NCI-H748 treated with DMSO at 0.1 percent for 48 hours (cell line): ENCODE measurements around the gene ADGRF3.
"Not testable (repeated sequence)": the region's sequence is repeated elsewhere in the genome, so short reads cannot be mapped to it uniquely, and the experiment has no call there.

Experiments used
- DNase-seq: peaks from one replicate; lab custom pipeline; 2025; lab: John Stamatoyannopoulos, UW

Gene ADGRF3

DNA sequence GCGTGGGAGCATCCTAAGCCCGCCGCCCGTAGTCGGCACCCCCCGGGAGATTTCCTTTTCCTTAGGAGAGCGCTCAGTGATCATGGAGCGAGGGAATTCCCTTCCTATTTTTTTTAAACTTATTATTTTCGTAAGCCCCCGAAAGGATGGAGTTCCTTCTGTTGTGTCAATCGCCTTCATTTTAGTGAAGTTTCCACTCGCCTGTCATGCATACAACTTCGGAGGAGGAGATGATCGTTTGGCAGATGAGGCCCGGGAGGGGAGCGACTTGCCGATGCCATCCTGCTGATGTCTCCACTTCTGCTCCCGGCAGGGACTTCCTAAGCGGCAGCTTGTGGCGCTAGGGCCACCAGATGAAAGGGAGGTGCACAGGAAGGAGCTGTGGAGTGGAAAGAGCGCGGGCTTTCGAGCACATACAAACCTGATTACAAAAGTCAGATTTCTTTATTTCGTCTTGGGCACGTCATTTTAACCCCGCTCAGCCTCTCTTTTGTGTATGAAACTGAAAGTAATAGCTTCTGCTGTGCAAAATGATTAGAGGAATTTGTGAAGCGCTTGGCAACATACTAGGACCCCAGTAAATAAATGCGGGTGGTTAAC lies at the start of gene ADGRF3:
Gene ADGRF3 (minus strand): TSS at position 336 of the 600 bp plus-strand sequence. CDS start 555 bp downstream, outside the sequence.
- peak; percentile 34 for DNase-seq

- DNase-seq: no peak
These were observed 48.8 kb upstream of the ADGRF3 start for GRCh38 chr2:26395394-26395793.

GRCh38 chr2:26394694-26395093 lies 48.1 kb upstream of the ADGRF3 start:
- no peak for DNase-seq

DNA sequence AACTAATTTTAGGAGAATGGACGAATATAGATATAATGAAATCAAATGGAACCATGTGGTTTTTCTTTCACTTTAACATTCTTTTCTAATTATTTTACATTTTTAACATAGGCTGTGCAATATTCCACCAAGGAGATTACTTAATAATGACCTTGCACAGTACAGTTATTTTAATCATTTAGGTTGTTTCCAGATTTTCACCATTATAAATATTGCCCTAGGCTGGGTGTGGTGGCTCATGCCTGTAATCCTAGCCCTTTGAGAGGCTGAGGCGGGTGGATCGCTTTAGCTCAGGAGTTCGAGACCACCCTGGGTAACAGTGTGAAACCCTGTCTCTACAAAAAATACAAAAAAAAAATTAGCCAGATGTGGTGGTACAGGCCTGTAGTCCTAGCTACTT lies 40.6 kb upstream of the ADGRF3 start:
- no peak for DNase-seq

- DNase-seq: no peak
These were observed 38.0 kb upstream of the ADGRF3 start for GRCh38 chr2:26384597-26384996.

DNA sequence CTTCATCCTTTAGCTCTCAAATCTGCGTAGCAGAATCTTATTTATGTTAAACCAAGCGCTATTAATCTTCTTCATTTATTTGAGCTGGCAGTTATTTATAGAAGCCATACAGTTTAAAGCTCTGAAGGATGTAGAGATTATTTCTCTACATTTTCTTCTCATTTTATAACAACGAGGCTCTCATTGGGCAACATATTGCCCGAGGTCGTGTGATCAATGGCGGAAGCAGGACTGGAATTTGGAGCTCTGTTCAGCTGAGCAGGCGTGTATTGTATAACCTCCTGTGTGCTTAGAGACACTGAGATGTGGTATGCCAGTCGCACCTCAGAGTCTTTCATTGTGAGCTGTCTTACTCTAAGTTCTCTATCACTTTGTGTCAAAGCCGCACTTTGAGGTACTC lies 37.6 kb upstream of the ADGRF3 start:
- DNase-seq: no peak

DNA sequence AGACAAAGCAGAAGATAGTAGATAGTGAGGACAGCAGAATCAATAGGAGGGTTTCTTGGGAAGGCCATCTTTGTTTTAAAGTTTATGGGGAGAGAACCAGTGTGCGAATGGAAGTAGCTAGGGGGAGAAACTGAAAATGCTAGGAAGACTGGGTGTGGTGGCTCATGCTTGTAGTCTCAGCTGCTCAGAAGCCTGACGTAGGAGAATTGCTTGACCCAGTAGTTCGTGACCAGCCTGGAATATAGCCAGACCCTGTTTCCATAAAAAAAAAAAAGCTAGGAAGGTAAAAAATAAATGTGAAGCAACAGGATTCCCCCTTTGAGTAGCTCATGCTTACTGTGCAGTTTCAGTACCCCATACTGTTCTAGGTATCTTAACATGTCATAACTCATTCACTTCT lies 36.0 kb upstream of the ADGRF3 start:
- no peak for DNase-seq

DNA sequence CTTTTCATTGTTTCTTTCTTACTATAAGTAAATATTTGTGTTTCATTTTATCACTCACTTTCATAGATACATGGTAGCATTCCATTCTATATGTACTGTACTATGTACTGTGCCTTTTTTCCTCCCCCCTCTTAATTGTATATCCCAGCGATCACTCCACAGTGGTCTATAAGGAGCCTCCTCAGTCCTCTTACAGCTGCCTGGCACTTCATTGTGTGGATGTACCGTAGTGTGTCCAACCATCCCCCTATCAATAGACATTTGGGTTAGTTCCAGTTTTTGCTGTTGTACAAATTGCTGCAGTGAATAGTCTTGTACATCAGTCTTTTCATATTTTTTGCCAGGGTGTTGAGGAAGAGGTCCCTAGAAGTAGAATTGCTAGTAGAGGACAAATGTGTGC lies 33.7 kb upstream of the ADGRF3 start:
- no peak for DNase-seq

DNA sequence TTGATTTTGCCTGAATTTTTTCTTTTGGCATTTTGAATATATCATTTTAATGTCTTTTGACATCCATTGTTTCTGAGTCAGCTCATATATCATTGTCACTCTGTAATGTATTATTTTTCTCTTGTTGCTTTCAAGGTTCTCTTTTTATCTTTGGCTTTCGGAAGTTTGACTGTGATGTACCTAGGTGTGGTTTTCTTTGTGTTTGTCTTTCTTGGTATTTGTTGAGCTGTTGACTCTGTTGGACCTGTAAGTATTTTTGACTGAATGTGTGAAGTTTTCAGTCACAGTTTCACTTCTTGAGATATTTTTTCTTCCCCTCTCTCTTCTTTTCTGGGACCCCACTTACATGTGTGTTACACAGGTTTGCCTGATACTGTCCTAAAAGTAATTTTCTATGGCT lies 30.2 kb upstream of the ADGRF3 start:
- DNase-seq: no peak

- DNase-seq: not testable (repeated sequence)
These were observed 24.3 kb upstream of the ADGRF3 start for GRCh38 chr2:26370909-26371308.

- not testable (repeated sequence) for DNase-seq
These were observed 23.1 kb upstream of the ADGRF3 start for GRCh38 chr2:26369664-26370063.

DNA sequence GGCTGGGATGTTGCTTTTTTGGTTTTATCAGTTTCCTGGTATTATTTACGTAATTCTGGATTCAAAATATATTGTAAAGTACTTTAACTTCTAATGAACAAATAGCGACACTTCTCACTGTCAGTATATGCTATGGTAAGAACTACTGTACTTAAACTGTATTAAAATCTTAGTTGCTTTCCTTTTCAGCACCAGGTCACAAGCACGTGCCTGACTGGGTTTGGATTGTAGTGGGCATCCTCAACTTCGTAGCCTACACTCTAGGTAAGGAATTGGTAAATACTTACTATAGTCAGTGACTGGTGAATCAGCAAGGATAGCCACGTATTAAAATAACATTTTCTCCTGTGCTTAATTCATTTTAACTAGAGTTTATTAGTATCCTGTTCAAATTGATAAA lies 20.4 kb upstream of the ADGRF3 start:
- DNase-seq: no peak

DNA sequence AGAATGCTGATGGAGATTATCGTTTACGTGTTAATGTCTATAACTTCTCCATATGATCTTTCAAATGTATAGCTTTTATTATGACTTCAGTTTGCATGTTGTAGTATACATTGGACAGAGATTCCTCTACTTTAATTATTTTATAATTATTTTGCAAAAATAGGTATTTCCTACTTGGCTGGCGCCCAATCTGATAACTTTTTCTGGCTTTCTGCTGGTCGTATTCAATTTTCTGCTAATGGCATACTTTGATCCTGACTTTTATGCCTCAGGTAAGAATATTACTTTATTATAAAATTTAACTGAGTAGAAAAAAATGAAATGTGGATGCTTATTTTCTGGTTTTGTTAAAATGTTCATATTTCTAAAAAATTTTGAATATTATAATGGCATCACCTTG lies 18.1 kb upstream of the ADGRF3 start:
- no peak for DNase-seq

GRCh38 chr2:26363958-26364357 lies 17.4 kb upstream of the ADGRF3 start:
- no peak for DNase-seq

GRCh38 chr2:26363323-26363722 lies 16.7 kb upstream of the ADGRF3 start:
- DNase-seq: no peak

DNA sequence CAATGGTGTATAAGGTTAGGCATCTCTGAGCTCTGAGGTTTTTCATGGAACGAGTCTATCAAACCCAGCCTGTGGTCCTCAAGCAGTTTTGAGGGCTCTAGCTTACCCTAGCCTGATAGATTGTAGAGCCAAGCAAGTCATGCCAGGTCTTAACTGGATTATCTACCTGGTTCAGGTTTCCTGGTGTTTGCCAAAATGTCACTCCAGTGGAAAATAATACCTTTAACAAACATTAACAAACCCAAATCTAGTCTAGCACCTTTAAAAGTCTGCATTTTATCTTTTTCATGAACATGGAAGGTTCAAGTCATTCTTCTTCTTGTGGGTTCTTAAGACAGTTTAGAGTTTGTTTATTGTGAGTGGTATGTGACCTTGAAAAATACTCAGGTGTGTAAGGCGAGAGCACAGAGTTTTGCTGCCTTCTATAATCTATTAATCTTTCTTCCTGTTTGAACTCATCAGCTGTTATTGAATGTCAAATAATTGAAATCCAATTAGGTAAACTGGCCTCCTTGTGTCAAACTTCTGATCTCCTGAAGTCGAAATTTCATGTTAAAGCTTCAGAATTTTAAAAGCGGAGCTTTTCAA lies 13.4 kb upstream of the ADGRF3 start:
- DNase-seq: no peak

DNA sequence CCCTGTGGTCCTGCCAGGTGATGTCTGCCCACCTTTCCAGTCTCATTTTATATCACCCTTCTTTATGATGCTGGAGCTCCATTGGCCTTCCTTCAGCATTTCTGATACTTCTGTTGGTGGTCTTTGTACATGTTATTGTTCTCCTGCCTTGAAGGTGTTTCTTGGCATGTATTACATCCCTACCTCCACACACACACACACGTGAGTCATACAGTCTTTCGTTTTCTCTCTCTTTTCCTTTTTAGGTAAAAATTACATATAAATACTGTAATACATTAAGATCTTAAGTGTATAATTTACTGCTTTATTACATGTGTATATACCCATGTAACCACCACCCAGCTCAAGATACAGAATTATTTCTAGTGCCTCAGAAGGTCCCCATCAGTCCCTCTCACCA lies 10.2 kb upstream of the ADGRF3 start:
- no peak for DNase-seq

GRCh38 chr2:26356111-26356510 lies 9.5 kb upstream of the ADGRF3 start:
- no peak for DNase-seq

GRCh38 chr2:26355038-26355995 lies 8.7 kb upstream of the ADGRF3 start:
- DNase-seq: no peak

DNA sequence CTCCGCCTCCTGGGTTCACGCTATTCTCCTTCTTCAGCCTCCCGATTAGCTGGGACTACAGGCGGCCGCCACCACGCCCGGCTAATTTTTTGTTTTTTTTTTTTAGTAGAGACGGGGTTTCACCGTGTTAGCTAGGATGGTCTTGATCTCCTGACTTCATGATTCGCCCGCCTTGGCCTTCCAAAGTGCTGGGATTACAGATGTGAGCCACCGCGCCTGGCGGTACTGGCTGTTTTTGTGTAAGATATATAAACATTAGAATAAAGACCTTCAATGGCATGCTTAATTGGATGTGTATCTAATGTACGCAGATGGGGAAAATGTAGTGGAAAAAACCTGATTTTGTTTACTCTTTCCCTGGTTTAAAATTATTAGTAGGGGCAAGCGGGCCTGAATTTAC lies 7.9 kb upstream of the ADGRF3 start:
- not testable (repeated sequence) for DNase-seq

- no peak for DNase-seq
These were observed 6.3 kb upstream of the ADGRF3 start for GRCh38 chr2:26352892-26353291.

GRCh38 chr2:26351375-26352090 lies 4.9 kb upstream of the ADGRF3 start:
- DNase-seq: no peak
